HG03442 (cell line): ENCODE results near the gene GREM1.

ENCODE experiments used
- ATAC-seq: cut with Tn5 transposase; IDR thresholded peaks from one replicate; pipeline ENCODE4 v1.9.1; 2021; ENCODE audit warnings: mild to moderate bottlenecking, moderate library complexity; ENCODE audit not compliant: unreplicated experiment

GREM1 gene

GRCh38 chr15:32694222-32694983, 23.4 kb upstream of the GREM1 start:
- no peak for ATAC-seq

GRCh38 chr15:32698773-32699390, 18.9 kb upstream of the GREM1 start:
- ATAC-seq, result no peak

- ATAC-seq, result no peak
These were observed 17.2 kb upstream of the GREM1 start for GRCh38 chr15:32700501-32701150.

- no peak for ATAC-seq
These were observed 15.9 kb upstream of the GREM1 start for GRCh38 chr15:32701863-32702262.

GRCh38 chr15:32704395-32704981, 13.3 kb upstream of the GREM1 start:
- no peak for ATAC-seq

GRCh38 chr15:32705446-32705845, 12.4 kb upstream of the GREM1 start:
- no peak for ATAC-seq

- ATAC-seq, result no peak
These were observed 11.1 kb upstream of the GREM1 start for GRCh38 chr15:32706704-32707103.

GRCh38 chr15:32707436-32707835, 10.4 kb upstream of the GREM1 start:
- no peak for ATAC-seq

- ATAC-seq, result no peak
These were observed 8.3 kb upstream of the GREM1 start for GRCh38 chr15:32709295-32710033.

GRCh38 chr15:32715276-32715675, 2.5 kb upstream of the GREM1 start:
- ATAC-seq, result no peak

- no peak for ATAC-seq
These were observed 1.4 kb upstream of the GREM1 start for GRCh38 chr15:32716216-32716914.

- ATAC-seq, result no peak
These were observed 834 bp upstream of the GREM1 start for GRCh38 chr15:32716915-32717425.

GRCh38 chr15:32718227-32718820, 520 bp downstream of the GREM1 start:
- no peak for ATAC-seq

- ATAC-seq, result no peak
These were observed 1.3 kb downstream of the GREM1 start for GRCh38 chr15:32718821-32719716.

GRCh38 chr15:32721596-32721995, 3.8 kb downstream of the GREM1 start:
- no peak for ATAC-seq

GRCh38 chr15:32722136-32722535, 4.3 kb downstream of the GREM1 start:
- no peak for ATAC-seq

GRCh38 chr15:32723171-32723948, 5.6 kb downstream of the GREM1 start:
- ATAC-seq, result peak; percentile 88
